ENCODE results near the gene MRPL14. TPM values are rescaled to one million over a fixed set of nuclear protein-coding genes. Genes with fewer than 3 reads are reported as not detected.

Gene MRPL14
- total RNA-seq, 1 experiment from 2014 or later = 103 TPM

- H3K4me3 Mint-ChIP-seq (ENCODE audit: low read depth, unreplicated experiment) = peak overlapping the region; percentile 87
Measured at GRCh38 chr6:44071670-44072451, 55.4 kb downstream of the MRPL14 start.

GRCh38 chr6:44068607-44069296 lies 58.5 kb downstream of the MRPL14 start:
- Mint-ChIP-seq H3K27me3 (ENCODE audit: unreplicated experiment) (no peaks in the 10 kb centered on the region), H3K4me3 (ENCODE audit: low read depth, unreplicated experiment) (no peak overlapping the region), H3K27ac (ENCODE audit: unreplicated experiment) (no peak overlapping the region), H3K4me1 (ENCODE audit: low read depth, unreplicated experiment) (peaks cover 50% of the 10 kb centered on the region), H3K36me3 (ENCODE audit: insufficient read depth, unreplicated experiment) (peaks cover 37% of the 10 kb centered on the region), H3K9me3 (ENCODE audit: low read depth, unreplicated experiment) (no peaks in the 10 kb centered on the region)
- CTCF ChIA-PET = no interaction called here
- no peak for TF ChIP-seq CTCF (IDR thresholded peaks at IDR 0.05; ENCODE audit: unreplicated experiment)
- intact Hi-C loops (cut with micrococcal nuclease; ENCODE audit: unreplicated experiment) = no loop called here
- no peak for DNase-seq
- BruUV-seq (replicated peaks) = no TSS peak

More at GRCh38 chr6:44071670-44072451, 55.4 kb downstream of the MRPL14 start:
- Mint-ChIP-seq H3K4me1 (ENCODE audit: low read depth, unreplicated experiment) (peaks cover 64% of the 10 kb centered on the region), H3K36me3 (ENCODE audit: insufficient read depth, unreplicated experiment) (peaks cover 49% of the 10 kb centered on the region), H3K27me3 (ENCODE audit: unreplicated experiment) (no peaks in the 10 kb centered on the region), H3K9me3 (ENCODE audit: low read depth, unreplicated experiment) (no peaks in the 10 kb centered on the region), H3K27ac (ENCODE audit: unreplicated experiment) (peak overlapping the region; percentile 89)
- TSS peak; percentile 75 for BruUV-seq (replicated peaks)
- no peak for TF ChIP-seq CTCF (IDR thresholded peaks at IDR 0.05; ENCODE audit: unreplicated experiment)
- DNase-seq = no peak
- CTCF ChIA-PET = interaction anchor here (0.7 to 5.3 kb wide), 7 partner anchors 9 to 612 kb away, joined by 3 to 33 read pairs (median 9); no protein-coding TSS in a partner anchor
- intact Hi-C loops (cut with micrococcal nuclease; ENCODE audit: unreplicated experiment) = loop anchor here (1.0 to 5.0 kb wide), 2 partner anchors 145 to 215 kb away; no protein-coding TSS in a partner anchor

- CTCF ChIA-PET = interaction anchor here (0.8 to 0.9 kb wide), 2 partner anchors 9 to 55 kb away, joined by 3 read pairs; no protein-coding TSS in a partner anchor
- peaks cover 25% of the 10 kb centered on the region for H3K36me3 Mint-ChIP-seq (ENCODE audit: insufficient read depth, unreplicated experiment)
- no peaks in the 10 kb centered on the region for H3K27me3 Mint-ChIP-seq (ENCODE audit: unreplicated experiment)
- no peak for TF ChIP-seq CTCF (IDR thresholded peaks at IDR 0.05; ENCODE audit: unreplicated experiment)
- no peak for DNase-seq
- no peak overlapping the region for H3K4me3 Mint-ChIP-seq (ENCODE audit: low read depth, unreplicated experiment)
- no peaks in the 10 kb centered on the region for H3K9me3 Mint-ChIP-seq (ENCODE audit: low read depth, unreplicated experiment)
- intact Hi-C loops (cut with micrococcal nuclease; ENCODE audit: unreplicated experiment) = no loop called here
- BruUV-seq (replicated peaks) = no TSS peak
- peaks cover 42% of the 10 kb centered on the region for H3K4me1 Mint-ChIP-seq (ENCODE audit: low read depth, unreplicated experiment)
- no peak overlapping the region for H3K27ac Mint-ChIP-seq (ENCODE audit: unreplicated experiment)
Measured at GRCh38 chr6:44067173-44068139, 59.8 kb downstream of the MRPL14 start.

Measured in Calu3 (cell line).